Activated naive CD4-positive, alpha-beta T cell treated with anti-CD3 and anti-CD28 coated beads, Interleukin-2, amount 50 U/mL, for 24 hours (primary cell): ENCODE measurements around the gene GPLD1.

Experiments used
- H3K27ac Mint-ChIP-seq: one replicate; pipeline ENCODE4 v1.8.0; 2021; ENCODE audit warnings: mild to moderate bottlenecking, mixed read lengths
- H3K27me3 Mint-ChIP-seq: one replicate; pipeline ENCODE4 v1.8.0; 2021; ENCODE audit warnings: mixed read lengths
- H3K36me3 Mint-ChIP-seq: one replicate; pipeline ENCODE4 v1.8.0; 2021; ENCODE audit warnings: mixed read lengths
- H3K4me1 Mint-ChIP-seq: one replicate; pipeline ENCODE4 v1.8.0; 2021; ENCODE audit warnings: mixed read lengths
- H3K4me3 Mint-ChIP-seq: one replicate; pipeline ENCODE4 v1.8.0; 2021; ENCODE audit warnings: mild to moderate bottlenecking, mixed read lengths
- H3K9me3 Mint-ChIP-seq: one replicate; pipeline ENCODE4 v1.8.0; 2021; ENCODE audit warnings: mixed read lengths

GPLD1 gene

GRCh38 chr6:24448396-24448795 is 41.0 kb downstream of the GPLD1 start:
- H3K4me3 Mint-ChIP-seq = no peak overlapping the region
- H3K9me3 Mint-ChIP-seq = no peaks in the 10 kb centered on the region
- H3K4me1 Mint-ChIP-seq = no peaks in the 10 kb centered on the region
- H3K36me3 Mint-ChIP-seq = no peaks in the 10 kb centered on the region
- no peak overlapping the region for H3K27ac Mint-ChIP-seq
- no peaks in the 10 kb centered on the region for H3K27me3 Mint-ChIP-seq

GRCh38 chr6:24446670-24447069 is 42.7 kb downstream of the GPLD1 start:
- no peaks in the 10 kb centered on the region for H3K27me3 Mint-ChIP-seq
- no peak overlapping the region for H3K4me3 Mint-ChIP-seq
- no peaks in the 10 kb centered on the region for H3K9me3 Mint-ChIP-seq
- H3K36me3 Mint-ChIP-seq = no peaks in the 10 kb centered on the region
- H3K27ac Mint-ChIP-seq = no peak overlapping the region
- H3K4me1 Mint-ChIP-seq = no peaks in the 10 kb centered on the region

DNA sequence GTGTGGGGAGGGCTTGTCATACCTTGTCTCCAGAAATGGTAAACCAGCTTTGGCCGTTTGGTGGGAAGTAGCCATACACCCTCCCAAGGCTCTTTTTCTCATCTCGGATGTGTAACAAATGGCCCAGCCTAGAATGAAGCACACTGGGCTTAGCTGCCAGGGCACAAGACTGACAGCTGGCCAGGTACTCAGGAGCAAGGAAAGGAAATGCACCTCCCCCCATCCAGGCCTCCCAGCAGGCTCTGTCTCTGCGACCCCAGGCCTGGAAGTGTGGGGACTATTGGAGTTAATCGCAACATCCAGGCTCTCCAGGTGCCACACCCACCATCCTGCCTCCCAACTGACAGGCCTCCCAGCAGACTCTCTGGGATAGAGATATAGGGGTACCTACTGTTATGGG is 43.7 kb downstream of the GPLD1 start:
- H3K27me3 Mint-ChIP-seq = no peaks in the 10 kb centered on the region
- H3K27ac Mint-ChIP-seq = no peak overlapping the region
- no peaks in the 10 kb centered on the region for H3K4me1 Mint-ChIP-seq

DNA sequence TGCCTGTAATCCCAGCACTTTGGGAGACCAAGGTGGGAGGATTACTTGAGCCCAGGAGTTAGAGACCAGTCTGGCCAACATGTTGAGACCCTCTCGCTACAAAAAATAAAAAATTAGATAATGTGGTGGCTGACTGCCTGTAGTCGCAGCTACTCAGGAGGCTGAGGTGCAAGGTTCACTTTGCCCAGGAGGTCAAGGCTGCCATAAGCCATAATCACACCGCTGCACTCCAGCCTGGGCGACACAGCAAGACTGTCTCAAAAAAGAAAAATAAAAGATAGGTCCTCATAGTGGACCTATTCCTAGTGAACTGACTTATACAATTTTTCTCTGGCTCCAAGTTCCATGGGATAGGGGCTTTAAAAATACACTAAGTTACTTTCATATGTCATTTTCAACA is 44.8 kb downstream of the GPLD1 start:
- Mint-ChIP-seq H3K4me3 (no peak overlapping the region), H3K36me3 (no peaks in the 10 kb centered on the region), H3K27me3 (no peaks in the 10 kb centered on the region), H3K27ac (no peak overlapping the region), H3K9me3 (no peaks in the 10 kb centered on the region), H3K4me1 (peaks cover 7% of the 10 kb centered on the region)

More for the DNA sequence above, 43.7 kb downstream of the GPLD1 start:
- Mint-ChIP-seq H3K4me3 (no peak overlapping the region), H3K9me3 (no peaks in the 10 kb centered on the region), H3K36me3 (no peaks in the 10 kb centered on the region)

DNA sequence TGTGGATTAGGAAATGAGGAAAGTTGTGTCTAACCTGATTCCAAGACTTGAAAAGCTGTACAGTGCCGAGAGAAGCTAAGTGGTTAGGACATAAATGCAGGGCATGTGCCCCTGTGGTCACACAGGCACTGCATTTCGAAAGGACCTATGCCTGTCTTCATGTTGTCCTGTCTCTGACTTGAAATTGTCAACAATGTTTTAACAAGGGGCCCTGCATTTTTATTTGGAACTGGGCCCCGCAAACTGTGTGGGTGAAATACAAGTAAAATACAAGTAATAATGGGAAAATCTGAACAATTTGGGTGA is 47.8 kb downstream of the GPLD1 start:
- Mint-ChIP-seq H3K27me3 (no peaks in the 10 kb centered on the region), H3K4me3 (no peak overlapping the region), H3K4me1 (peaks cover 7% of the 10 kb centered on the region), H3K9me3 (no peaks in the 10 kb centered on the region), H3K36me3 (peaks cover 6% of the 10 kb centered on the region), H3K27ac (no peak overlapping the region)

- no peak overlapping the region for H3K4me3 Mint-ChIP-seq
- no peak overlapping the region for H3K27ac Mint-ChIP-seq
- H3K27me3 Mint-ChIP-seq = no peaks in the 10 kb centered on the region
- H3K9me3 Mint-ChIP-seq = no peaks in the 10 kb centered on the region
- peaks cover 6% of the 10 kb centered on the region for H3K36me3 Mint-ChIP-seq
- H3K4me1 Mint-ChIP-seq = peaks cover 7% of the 10 kb centered on the region
Measured at GRCh38 chr6:24440897-24441598, 48.3 kb downstream of the GPLD1 start.

- H3K27me3 Mint-ChIP-seq = no peaks in the 10 kb centered on the region
- H3K4me1 Mint-ChIP-seq = peaks cover 7% of the 10 kb centered on the region
- H3K4me3 Mint-ChIP-seq = no peak overlapping the region
- H3K9me3 Mint-ChIP-seq = no peaks in the 10 kb centered on the region
- peaks cover 6% of the 10 kb centered on the region for H3K36me3 Mint-ChIP-seq
- H3K27ac Mint-ChIP-seq = no peak overlapping the region
Measured at GRCh38 chr6:24439858-24440539, 49.4 kb downstream of the GPLD1 start.

DNA sequence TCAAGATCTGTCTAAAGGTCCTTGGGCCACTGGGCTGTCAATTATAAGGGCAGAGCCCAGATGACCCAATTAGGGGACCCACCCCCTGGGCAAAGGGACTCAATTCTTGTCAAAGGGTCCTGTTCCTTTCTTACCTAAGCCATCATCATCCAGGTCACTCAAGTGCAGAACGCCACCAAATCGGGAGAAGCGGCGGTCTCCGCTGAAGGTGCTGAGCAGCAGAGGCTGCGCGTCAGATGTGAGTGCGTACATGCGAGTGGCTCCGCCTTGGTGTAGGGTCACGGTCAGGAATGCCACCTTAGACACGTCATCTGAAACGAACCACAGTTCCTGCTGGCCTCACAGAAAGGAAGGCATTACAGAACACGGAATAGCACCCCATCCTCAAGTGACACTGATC is 52.4 kb downstream of the GPLD1 start:
- Mint-ChIP-seq H3K9me3 (no peaks in the 10 kb centered on the region), H3K4me3 (no peak overlapping the region)

DNA sequence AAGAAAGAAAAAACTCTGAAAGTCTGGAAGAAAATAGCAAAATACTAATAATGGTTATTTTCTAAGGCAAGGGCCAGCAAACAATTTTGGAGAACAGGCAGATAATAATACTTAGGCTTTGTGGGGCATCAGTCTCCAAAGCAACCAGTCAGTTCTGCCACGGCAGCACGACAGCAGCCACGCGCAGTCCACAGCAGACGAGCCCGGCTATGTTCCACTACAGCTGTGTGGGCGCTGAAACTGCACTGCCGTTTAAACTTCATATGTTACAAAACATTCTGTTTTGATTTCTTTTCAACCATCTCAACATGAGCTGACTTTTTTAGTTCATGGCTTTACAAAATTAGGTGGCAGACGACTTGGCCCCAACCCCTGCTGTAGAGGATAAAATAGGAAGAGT is 56.8 kb downstream of the GPLD1 start:
- no peaks in the 10 kb centered on the region for H3K4me1 Mint-ChIP-seq
- no peaks in the 10 kb centered on the region for H3K27me3 Mint-ChIP-seq
- H3K4me3 Mint-ChIP-seq = no peak overlapping the region
- no peak overlapping the region for H3K27ac Mint-ChIP-seq
- H3K36me3 Mint-ChIP-seq = peaks cover 2% of the 10 kb centered on the region
- no peaks in the 10 kb centered on the region for H3K9me3 Mint-ChIP-seq

More for the DNA sequence above, 52.4 kb downstream of the GPLD1 start:
- H3K36me3 Mint-ChIP-seq = peaks cover 6% of the 10 kb centered on the region
- H3K27ac Mint-ChIP-seq = no peak overlapping the region
- peaks cover 7% of the 10 kb centered on the region for H3K4me1 Mint-ChIP-seq
- no peaks in the 10 kb centered on the region for H3K27me3 Mint-ChIP-seq

GRCh38 chr6:24431045-24431451 is 58.3 kb downstream of the GPLD1 start:
- Mint-ChIP-seq H3K36me3 (no peaks in the 10 kb centered on the region), H3K4me3 (no peak overlapping the region), H3K9me3 (no peaks in the 10 kb centered on the region), H3K4me1 (no peaks in the 10 kb centered on the region), H3K27ac (no peak overlapping the region), H3K27me3 (no peaks in the 10 kb centered on the region)

- H3K36me3 Mint-ChIP-seq = no peaks in the 10 kb centered on the region
- H3K27ac Mint-ChIP-seq = no peak overlapping the region
- H3K27me3 Mint-ChIP-seq = no peaks in the 10 kb centered on the region
- H3K4me1 Mint-ChIP-seq = no peaks in the 10 kb centered on the region
- no peak overlapping the region for H3K4me3 Mint-ChIP-seq
- H3K9me3 Mint-ChIP-seq = no peaks in the 10 kb centered on the region
Measured at GRCh38 chr6:24430086-24430485, 59.3 kb downstream of the GPLD1 start.

DNA sequence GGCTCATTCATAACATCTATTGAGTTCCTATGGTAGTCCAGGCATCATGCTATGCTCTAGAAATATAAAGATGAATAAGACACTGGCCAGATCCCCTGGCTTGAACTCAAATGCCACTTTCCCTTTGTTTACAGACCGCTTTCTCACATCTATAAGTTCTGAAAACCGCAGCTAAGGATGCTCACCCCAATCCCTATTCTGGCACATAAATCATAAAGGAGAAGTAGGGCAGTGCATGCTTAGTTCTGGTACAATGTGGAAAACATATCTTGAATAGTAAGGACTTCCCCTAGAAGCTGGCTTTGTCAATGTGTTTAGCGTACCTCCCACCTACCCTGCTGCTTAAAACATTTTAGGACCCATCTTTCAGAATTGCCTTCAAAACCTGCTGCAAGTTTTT is 60.2 kb downstream of the GPLD1 start:
- Mint-ChIP-seq H3K4me1 (no peaks in the 10 kb centered on the region), H3K4me3 (no peak overlapping the region), H3K27me3 (no peaks in the 10 kb centered on the region), H3K27ac (no peak overlapping the region), H3K36me3 (no peaks in the 10 kb centered on the region), H3K9me3 (no peaks in the 10 kb centered on the region)

DNA sequence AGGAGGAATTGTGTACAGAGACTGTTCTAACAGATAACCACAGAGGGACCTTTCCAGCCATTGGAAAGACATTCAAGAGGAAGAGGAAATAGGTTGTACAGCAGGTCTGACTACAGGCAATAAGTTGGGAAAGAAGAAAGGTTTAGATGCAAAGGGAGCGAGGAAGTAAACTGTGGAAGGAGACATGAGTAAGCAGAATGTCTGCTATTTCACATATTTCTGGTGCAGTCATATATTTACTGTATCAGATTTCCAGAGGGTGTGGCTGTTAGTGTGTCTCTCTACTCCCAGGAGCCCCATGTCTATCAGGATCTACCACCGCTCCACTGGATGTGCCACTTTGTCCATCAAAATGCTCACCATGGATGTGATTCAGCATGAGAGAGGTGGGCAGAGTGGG is 60.8 kb downstream of the GPLD1 start:
- H3K36me3 Mint-ChIP-seq = no peaks in the 10 kb centered on the region
- no peaks in the 10 kb centered on the region for H3K9me3 Mint-ChIP-seq
- no peak overlapping the region for H3K4me3 Mint-ChIP-seq
- no peaks in the 10 kb centered on the region for H3K4me1 Mint-ChIP-seq
- H3K27me3 Mint-ChIP-seq = no peaks in the 10 kb centered on the region
- H3K27ac Mint-ChIP-seq = peak overlapping the region; percentile 53

GRCh38 chr6:24426729-24427446 is 62.5 kb downstream of the GPLD1 start:
- H3K27me3 Mint-ChIP-seq = no peaks in the 10 kb centered on the region
- H3K36me3 Mint-ChIP-seq = peaks cover 2% of the 10 kb centered on the region
- no peaks in the 10 kb centered on the region for H3K9me3 Mint-ChIP-seq
- H3K4me1 Mint-ChIP-seq = no peaks in the 10 kb centered on the region
- H3K4me3 Mint-ChIP-seq = no peak overlapping the region
- H3K27ac Mint-ChIP-seq = peak overlapping the region; percentile 2

DNA sequence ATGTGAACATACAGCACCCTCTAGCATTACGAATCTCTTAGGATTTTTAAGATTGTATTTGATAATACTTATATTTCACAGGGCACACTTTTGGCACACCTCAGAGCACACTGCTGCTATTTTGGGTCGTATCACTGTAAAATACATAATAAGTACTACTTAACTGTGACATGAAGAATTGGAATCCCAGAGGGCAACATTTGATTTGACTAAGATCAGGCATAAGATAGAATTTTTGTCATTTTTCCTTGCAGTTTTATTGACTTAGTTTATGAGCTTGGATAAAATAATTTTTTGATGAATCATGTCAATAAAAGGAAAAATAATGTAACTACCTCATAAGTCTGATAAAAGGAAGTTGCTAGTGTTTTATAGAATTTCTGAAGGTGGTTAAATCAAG is 64.3 kb downstream of the GPLD1 start:
- no peaks in the 10 kb centered on the region for H3K27me3 Mint-ChIP-seq

GRCh38 chr6:24419526-24419925 is 69.9 kb downstream of the GPLD1 start:
- Mint-ChIP-seq H3K9me3 (no peaks in the 10 kb centered on the region), H3K27me3 (no peaks in the 10 kb centered on the region), H3K36me3 (peaks cover 10% of the 10 kb centered on the region), H3K4me1 (no peaks in the 10 kb centered on the region), H3K4me3 (no peak overlapping the region), H3K27ac (no peak overlapping the region)

More for the DNA sequence above, 64.3 kb downstream of the GPLD1 start:
- Mint-ChIP-seq H3K36me3 (peaks cover 5% of the 10 kb centered on the region), H3K9me3 (no peaks in the 10 kb centered on the region), H3K4me3 (no peak overlapping the region), H3K4me1 (no peaks in the 10 kb centered on the region), H3K27ac (no peak overlapping the region)
